ENCODE results near the gene PCBP3.

- TF ChIP-seq POLR2A (IDR thresholded peaks at IDR 0.05): no peak
- no peak for TF ChIP-seq CTCF (IDR thresholded peaks at IDR 0.05)
Measured at GRCh38 chr21:45788198-45788597, 144.7 kb downstream of the PCBP3 start.
